Urothelium cell line (cell line): ENCODE measurements around the gene RFX5.
"Not testable (repeated sequence)": the region's sequence is repeated elsewhere in the genome, so short reads cannot be mapped to it uniquely, and the experiment has no call there.

Experiments used
- DNase-seq: peaks from one replicate; pipeline ENCODE4 v3.0.0; 2011; ENCODE audit warnings: low spot score, mixed read lengths
- FAIRE-seq: peaks from 2 replicates; lab custom pipeline; 2011; peaks lifted over from hg19 to GRCh38; lab: Jason Lieb, UNC

RFX5 gene

DNA sequence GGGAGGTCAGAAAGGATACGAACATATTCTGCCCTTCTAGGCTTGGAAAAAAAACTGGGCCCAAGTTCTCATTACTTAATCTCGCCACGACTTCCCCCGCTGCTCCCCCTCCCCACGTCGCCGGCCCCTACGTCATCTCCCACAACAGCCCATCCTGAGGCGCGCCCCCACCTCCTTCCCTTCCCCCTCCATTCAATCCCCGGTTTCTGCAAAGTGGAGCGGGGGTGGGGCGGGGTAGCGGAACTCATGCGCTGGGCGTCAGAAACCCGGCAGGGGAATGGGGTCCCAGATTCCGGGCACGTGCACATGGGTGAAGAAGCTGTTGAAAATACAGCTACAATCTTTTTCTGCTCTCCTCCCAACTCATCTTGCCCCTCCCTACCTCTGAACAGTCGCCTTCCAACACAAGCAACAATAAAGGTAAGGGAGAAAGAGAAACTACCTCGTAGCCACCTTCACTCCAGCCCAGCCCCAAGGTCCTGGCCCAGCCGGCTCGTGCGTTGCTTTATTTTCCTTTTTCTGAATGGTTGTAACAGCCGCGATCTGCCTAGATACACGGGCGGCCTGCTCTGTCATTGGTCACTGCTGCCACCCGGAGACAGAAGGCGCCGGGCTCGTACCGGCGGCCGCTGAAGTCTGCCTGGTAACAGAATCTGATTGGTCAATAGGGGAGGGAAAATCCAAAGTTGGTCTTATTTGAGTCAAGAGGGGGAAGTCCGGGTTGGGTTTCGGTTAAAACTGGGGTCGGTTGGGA, at the start of gene RFX5:
Gene RFX5, minus strand, starts transcription at position 484 of the 754 bp plus-strand sequence. CDS start 932 bp downstream, outside the sequence.
- FAIRE-seq (no peak), DNase-seq (peak; percentile 97)

DNA sequence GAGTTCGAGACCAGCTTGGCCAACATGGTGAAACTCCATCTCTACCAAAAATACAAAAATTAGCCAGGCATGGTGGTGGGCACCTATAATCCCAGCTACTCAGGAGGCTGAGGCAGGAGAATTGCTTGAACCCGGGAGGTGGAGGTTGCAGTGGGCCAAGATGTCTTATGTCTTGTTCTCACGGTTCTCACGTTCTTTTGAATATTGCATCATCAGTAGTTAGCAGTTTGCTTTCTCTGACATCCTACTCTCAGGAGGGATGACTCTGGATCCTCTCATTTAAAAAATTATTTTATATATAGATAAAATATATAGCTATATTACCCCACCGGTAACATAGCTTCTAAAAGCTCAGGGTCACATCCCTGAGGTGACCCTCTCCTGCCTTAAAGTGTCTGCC, 49.2 kb upstream of the RFX5 start:
- not testable (repeated sequence) for DNase-seq, FAIRE-seq

GRCh38 chr1:151393583-151393982, 46.5 kb upstream of the RFX5 start:
- FAIRE-seq (no peak), DNase-seq (no peak)

DNA sequence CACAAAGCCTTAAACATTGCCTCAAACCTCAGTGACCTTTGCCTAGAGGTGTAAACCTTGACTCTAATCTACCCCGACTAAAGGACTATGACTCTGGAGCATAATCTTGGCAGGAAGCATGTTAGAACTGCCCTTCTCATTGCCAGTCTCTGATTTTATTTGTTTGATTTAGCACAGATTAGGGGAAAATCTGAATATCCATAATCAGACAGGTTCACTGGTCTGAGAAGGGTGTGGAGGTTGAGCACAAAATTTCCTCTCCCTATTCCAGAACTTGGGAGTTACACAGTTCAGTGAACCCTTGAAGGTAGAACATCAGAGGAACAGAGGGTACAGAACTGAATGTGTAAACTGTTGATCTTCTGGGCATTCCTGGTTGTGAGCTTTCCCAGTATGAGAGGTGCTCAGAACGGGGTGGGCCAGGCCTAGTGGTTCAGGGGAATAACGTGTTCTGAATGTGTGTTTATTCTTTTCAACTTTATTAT, 44.1 kb upstream of the RFX5 start:
- FAIRE-seq (no peak), DNase-seq (no peak)

DNA sequence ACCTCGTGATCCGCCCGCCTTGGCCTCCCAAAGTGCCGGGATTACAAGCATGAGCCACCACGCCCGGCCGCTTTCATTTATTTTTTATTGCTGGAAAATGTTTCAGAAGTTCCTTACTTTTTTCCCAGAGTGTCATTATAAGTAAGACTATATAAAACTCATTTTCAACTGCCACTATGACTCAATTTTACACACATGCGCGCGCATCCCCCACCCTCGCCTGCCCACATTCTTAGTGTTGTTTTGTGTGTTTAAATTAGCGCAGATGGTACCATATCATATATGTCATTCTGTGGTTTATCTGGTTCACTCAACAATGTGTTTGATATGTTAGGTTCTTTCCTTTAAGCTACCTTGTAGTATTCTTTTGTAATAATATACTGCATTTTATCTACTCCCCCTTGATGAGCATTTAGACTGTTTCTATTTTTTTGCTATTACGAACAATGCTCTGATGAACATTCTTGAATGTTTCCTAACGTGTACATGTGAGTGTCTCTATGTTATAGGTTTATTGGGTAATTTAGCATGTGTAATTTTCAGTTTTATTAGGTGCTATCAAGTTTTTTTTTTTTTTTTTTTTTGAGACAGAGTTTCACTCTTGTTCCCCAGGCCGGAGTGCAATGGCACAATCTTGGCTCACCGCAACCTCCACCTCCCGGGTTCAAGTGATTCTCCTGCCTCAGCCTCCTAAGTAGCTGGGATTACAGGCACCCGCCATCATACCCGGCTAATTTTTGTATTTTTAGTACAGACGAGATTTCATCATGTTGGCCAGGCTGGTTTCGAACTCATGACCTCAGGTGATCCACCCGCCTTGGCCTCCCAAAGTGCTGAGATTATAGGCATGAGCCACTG, 43.4 kb upstream of the RFX5 start:
- not testable (repeated sequence) for DNase-seq, FAIRE-seq

- FAIRE-seq (no peak), DNase-seq (no peak)
These were observed 39.0 kb upstream of the RFX5 start for GRCh38 chr1:151386002-151386401.

- FAIRE-seq (no peak), DNase-seq (no peak)
These were observed 37.5 kb upstream of the RFX5 start for GRCh38 chr1:151384584-151384983.

DNA sequence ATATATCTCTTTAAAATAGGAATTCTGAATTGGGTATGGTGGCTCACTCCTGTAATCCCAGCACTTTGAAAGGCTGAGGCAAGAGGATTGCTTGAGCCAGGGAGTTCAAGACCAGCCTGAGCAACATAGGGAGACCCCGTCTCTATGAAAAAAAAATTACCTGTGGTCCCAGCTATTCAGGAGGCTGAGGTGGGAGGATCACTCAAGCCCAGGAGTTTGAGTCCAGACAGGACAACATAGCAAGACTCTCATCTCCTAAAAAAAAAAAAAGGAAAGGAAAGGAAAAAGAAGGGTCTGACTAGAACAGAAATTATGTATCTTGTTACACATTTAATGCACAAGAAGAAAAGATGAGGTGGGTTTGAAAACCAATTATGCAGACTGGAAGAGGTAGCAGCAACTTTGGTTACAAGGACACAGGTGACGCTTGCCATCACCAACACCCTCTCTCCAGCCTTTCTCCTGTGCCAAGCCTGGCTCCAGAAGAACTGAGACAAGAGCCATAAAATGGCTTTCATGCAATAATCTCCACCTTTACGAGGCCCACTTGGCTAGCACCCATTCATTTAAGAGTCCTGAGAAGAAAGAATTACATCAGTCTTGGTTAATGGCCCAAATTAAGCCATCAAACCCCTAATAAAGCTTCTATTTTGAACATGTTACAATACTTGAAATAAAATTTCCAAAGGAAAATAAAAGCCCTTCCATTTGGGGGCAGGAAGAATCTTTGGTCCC, 30.3 kb upstream of the RFX5 start:
- DNase-seq (no peak), FAIRE-seq (no peak)

GRCh38 chr1:151373196-151373595, 26.1 kb upstream of the RFX5 start:
- DNase-seq (no peak), FAIRE-seq (no peak)

DNA sequence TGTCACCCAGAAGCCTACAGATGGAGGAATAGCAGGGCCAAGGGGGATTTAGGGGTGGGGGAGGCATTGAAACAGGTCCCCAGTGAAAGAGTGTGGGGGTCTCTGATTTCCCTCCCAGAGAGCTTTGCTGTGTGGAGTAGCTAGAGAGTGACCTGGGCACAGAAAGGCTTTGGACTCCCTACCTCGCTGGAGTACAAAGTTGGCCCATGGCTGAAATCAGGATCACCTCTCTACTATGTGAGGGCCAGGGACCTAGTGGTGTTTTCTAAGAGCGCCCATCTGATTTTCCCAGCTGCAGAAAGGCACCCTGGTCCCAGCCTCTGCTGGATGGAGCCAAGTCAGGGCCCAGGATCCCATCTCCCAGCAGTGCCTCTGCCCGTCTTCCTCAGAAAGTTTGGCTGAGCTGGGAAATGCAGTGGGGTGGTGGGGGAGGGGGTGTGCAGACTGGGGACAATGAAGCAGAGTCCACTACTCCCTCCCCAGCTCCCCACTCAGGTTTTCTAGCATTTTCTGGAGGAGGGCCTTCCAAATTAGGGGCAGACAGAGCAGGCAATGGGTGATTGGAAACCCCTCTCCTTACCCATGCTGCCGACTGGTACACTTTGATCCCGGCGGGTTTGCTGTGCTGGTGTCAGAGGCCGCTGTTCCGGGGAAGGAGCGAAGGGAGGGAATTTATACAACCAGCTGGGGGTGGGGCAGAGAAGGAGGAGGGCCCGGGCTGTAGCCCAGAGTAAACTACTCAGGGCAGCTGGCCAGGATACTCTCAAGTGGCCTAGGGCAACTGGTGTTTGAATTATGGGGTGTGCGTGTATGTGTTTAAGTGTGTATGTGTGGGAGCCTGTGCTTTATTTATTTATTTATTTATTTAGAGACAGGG, 25.2 kb upstream of the RFX5 start, which contains the start of gene SELENBP1:
Gene SELENBP1, minus strand, starts transcription at position 648 of the 877 bp plus-strand sequence. Its CDS starts 64 bp downstream, at position 584.
- FAIRE-seq (no peak), DNase-seq (no peak)

DNA sequence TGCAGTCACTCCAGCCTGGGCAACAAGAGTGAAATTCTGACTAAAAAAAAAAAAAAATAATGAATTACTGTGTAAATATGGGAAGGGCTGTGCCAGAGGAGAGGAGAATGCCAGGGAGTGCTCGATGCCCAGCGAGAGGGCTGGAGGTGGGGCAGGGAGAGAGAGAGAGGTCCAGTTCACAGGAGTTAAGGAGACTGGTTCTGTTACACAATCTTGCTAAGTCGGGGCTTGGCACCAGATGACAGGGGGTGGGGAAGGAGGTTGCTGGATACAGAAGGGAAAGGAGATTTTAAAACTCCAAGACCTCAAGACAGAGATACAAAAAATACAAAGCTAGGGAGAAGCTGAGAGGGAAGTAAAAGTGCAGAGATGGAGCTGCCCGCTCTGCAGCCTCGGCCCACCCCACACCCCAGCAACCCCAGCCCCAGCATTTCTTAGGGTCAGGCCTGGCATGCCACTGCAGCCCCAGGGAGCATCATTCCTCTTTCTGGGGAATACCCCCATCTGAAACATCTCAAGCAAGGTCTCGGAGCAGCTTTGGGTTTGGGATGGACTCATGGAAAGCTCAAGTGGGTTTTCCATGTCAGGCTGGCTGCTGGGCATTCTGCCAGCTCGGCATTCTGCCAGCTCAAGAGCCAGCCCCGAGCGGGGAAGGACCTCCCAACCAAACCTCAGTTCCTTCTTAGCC, 24.5 kb upstream of the RFX5 start:
- FAIRE-seq: no peak
- peak; percentile 55 for DNase-seq

GRCh38 chr1:151370211-151370911, 23.3 kb upstream of the RFX5 start:
- FAIRE-seq: no peak

DNA sequence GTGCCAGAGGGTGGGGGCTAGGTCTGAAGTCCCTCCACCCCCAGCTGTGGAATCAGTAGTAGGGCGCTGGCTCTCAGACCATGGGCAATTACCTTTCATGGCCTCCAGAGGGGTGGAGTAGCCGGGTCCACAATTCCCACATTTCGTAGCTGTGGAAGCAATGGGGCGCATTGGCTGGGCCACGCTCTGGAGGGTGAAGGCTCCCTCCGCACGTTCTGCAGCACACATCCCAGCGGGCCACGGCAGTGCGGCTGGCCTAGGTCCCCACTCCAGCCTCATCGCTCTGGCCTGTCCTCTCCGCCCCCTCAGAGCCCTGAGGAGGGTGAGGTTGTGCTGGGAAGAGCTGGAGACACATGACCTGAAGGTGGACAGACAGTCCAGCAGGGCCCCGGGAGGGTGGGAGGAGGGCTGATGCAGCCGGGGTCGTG, 22.6 kb upstream of the RFX5 start:
- FAIRE-seq: no peak
- no peak for DNase-seq

More at GRCh38 chr1:151370211-151370911, 23.3 kb upstream of the RFX5 start:
- DNase-seq: no peak

GRCh38 chr1:151369302-151369610, 22.2 kb upstream of the RFX5 start:
- DNase-seq: no peak
- no peak for FAIRE-seq

DNA sequence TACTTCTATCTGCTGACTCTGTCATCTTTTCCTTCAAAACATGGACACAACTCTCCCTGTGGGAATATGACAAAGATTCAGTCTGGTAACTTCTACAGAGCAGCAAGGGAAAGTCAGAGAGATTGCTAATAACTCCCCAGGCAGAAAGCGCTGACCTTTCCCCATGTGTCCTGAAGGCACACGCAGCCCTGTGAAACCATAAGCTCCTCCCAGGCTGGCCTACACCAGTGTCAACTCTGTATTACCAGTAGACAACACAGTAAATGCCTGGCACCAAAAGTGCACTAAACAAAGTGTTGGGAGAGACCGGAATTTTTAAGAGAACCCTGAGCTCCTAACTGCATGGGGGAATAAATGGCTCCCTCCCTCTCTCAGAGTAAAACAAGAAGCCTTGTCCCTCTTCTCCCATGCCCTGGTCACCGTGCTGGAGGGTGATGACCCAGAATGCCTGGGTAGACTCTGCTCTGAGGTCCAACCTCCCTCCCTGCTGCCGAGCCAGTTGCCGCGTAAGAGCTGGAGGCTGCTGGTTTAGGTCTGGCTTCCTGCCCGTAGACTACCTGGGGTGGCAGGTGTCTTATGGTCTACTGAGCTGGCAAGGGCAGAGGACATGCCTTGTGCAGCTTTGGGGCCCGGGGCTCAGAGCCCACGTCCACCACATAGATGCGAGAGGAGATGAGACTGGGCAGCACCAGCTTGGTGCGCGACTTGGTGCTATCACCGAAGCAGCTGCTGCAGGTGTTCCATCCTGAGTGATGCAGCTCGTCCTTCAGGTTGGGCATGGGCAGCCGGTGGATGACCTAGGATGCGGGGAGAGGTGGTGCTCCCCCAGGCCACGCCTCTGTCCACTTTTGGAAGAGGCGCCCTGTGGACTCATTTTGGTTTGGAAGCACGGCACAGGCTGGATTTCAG, 21.6 kb upstream of the RFX5 start:
- FAIRE-seq: no peak
- DNase-seq: no peak

- DNase-seq: no peak
- no peak for FAIRE-seq
These were observed 20.8 kb upstream of the RFX5 start for GRCh38 chr1:151367658-151368392.

- DNase-seq (no peak), FAIRE-seq (no peak)
These were observed 17.9 kb upstream of the RFX5 start for GRCh38 chr1:151364996-151365395.
